Measurements from ENCODE around the gene WDR27. TPM values are rescaled to one million over a fixed set of nuclear protein-coding genes. Genes with fewer than 3 reads are reported as not detected.

The WDR27 gene
- total RNA-seq, 5 donors from 2014 or later (not counting 1 experiment from before 2014, with no cell fraction given), result 39.7 to 71.5 (median 52.5) TPM

DNA sequence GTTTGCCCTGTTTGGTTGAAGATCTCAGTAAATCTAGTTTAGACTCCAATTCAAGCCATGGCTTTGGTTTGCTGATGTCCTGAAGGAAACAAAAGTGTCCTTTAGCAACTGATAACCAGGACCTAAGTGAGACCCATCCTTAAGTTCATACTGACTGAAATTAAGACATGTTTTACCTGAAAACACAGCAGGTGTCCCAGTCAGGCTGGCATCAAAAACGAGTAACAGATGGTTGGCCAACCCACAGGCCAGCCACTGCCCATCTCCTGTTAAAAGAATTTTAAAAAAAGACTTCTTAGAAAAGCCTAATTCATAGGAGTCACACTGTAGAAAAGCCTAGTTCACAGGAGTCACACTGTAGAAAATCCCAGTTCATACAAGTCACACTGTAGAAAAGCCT, 58.3 kb downstream of the WDR27 start:
- WGBS (ENCODE audit: insufficient coverage), result 60% methylated on average over 1 of the region's 1 CpG
- no peaks in the 10 kb centered on the region for H3K4me1 Mint-ChIP-seq
- H3K27me3 Mint-ChIP-seq, result no peaks in the 10 kb centered on the region
- Histone ChIP-seq H3K4me3 (ENCODE audit: control insufficient read depth in 1 of 2, extremely low read depth in 1 of 2, low read length in 1 of 2) (no peak overlapping the region), H3K27me3 (replicated peaks in 1 of 2; ENCODE audit: control insufficient read depth in 2 of 2, extremely low read depth in 1 of 2, insufficient read depth in 2 of 2, low read length in 1 of 2) (no peaks in the 10 kb centered on the region), H3K9me3 (no peaks in the 10 kb centered on the region), H3K4me1 (ENCODE audit: control insufficient read depth in 1 of 2, extremely low read depth in 1 of 2, insufficient read depth in 2 of 2, low read length in 2 of 2) (no peaks in the 10 kb centered on the region), H3K36me3 (ENCODE audit: control insufficient read depth in 2 of 2, extremely low read depth in 1 of 2, insufficient read depth in 1 of 2, low read length in 1 of 2) (no peaks in the 10 kb centered on the region), H3K27ac (ENCODE audit: low read length) (no peak overlapping the region)
- no peak for DNase-seq
- no peak overlapping the region for H3K27ac Mint-ChIP-seq
- no peaks in the 10 kb centered on the region for H3K9me3 Mint-ChIP-seq
- no peak overlapping the region for H3K4me3 Mint-ChIP-seq
- POLR2A ChIA-PET, result no interaction called here
- CTCF ChIA-PET, result no interaction called here
- no peak for ATAC-seq (replicated peaks in 1 of 4)
- H3K36me3 Mint-ChIP-seq, result peaks cover 7% of the 10 kb centered on the region

DNA sequence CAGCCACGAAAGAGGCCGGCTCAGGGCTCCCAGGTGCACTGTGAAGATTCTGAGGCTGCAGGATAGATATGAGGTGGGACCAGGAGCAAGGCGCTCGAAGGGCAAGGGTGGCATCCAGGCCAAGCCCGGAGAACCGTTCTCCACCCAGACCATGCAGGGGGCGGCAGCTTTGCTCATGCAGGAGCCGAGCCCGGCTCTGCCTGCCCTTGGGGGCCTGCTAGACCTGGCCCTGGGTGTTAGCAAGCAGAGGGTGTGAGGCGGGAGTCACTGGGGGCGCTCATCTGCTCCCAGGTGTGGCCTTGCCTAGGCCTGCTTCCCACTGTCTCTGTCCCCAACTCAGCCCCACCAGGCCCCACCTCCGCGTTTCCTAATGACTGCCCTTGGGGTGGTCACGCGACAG, 59.4 kb downstream of the WDR27 start:
- H3K36me3 ChIP-seq (ENCODE audit: control insufficient read depth in 2 of 2, extremely low read depth in 1 of 2, insufficient read depth in 1 of 2, low read length in 1 of 2), result no peaks in the 10 kb centered on the region
- POLR2A ChIA-PET, result no interaction called here
- ATAC-seq (replicated peaks in 1 of 4) (no peak), DNase-seq (no peak)
- H3K9me3 ChIP-seq, result no peaks in the 10 kb centered on the region
- peaks cover 10% of the 10 kb centered on the region for H3K36me3 Mint-ChIP-seq
- no peaks in the 10 kb centered on the region for H3K4me1 Mint-ChIP-seq
- WGBS (ENCODE audit: insufficient coverage), result 100% methylated on average over 6 of the region's 15 CpGs
- no peaks in the 10 kb centered on the region for H3K27me3 ChIP-seq (replicated peaks in 1 of 2; ENCODE audit: control insufficient read depth in 2 of 2, extremely low read depth in 1 of 2, insufficient read depth in 2 of 2, low read length in 1 of 2)
- H3K4me3 Mint-ChIP-seq, result no peak overlapping the region
- no peak overlapping the region for H3K27ac ChIP-seq (ENCODE audit: low read length)
- H3K9me3 Mint-ChIP-seq, result no peaks in the 10 kb centered on the region
- H3K27me3 Mint-ChIP-seq, result no peaks in the 10 kb centered on the region
- CTCF ChIA-PET, result no interaction called here
- no peak overlapping the region for H3K27ac Mint-ChIP-seq
- H3K4me3 ChIP-seq (ENCODE audit: control insufficient read depth in 1 of 2, extremely low read depth in 1 of 2, low read length in 1 of 2), result no peak overlapping the region
- H3K4me1 ChIP-seq (ENCODE audit: control insufficient read depth in 1 of 2, extremely low read depth in 1 of 2, insufficient read depth in 2 of 2, low read length in 2 of 2), result no peaks in the 10 kb centered on the region

DNA sequence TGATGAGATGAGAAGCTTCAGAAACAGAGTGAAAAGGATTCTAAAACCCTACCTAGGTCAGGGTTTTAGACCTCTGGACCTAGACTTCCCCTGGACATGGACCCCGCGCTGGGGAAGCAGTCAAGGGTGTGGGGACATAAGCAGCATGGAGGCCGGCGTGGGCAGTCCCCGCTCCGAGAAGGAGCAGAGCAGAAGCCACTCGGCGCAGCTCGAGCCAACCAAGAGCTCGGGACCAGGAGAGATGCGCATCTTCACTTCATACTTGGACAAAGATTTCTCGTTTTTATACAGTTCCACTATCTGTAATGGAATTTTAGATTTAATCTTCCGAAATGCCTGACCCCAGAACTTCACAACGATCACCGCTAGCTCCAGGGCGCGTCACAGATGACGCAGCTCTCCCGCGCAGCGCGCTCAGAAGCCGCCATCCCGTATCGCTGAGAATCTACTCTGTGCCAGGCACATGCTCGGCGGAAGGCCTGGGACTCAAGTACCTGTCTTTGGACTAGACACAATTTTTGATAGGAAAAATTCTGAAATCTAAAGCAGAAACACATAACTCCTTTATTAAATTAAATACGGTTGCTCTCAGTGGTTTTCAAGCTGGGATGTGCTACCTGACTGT, 60.3 kb downstream of the WDR27 start:
- ATAC-seq (replicated peaks in 1 of 4) (no peak), DNase-seq (no peak)
- H3K27ac ChIP-seq (ENCODE audit: low read length), result no peak overlapping the region
- H3K9me3 ChIP-seq, result no peaks in the 10 kb centered on the region
- Mint-ChIP-seq H3K4me1 (no peaks in the 10 kb centered on the region), H3K9me3 (no peaks in the 10 kb centered on the region), H3K27me3 (no peaks in the 10 kb centered on the region), H3K36me3 (peaks cover 17% of the 10 kb centered on the region), H3K4me3 (no peak overlapping the region), H3K27ac (no peak overlapping the region)
- 98% methylated on average over 25 of the region's 28 CpGs for WGBS (ENCODE audit: insufficient coverage)
- no peak overlapping the region for H3K4me3 ChIP-seq (ENCODE audit: control insufficient read depth in 1 of 2, extremely low read depth in 1 of 2, low read length in 1 of 2)
- ChIA-PET POLR2A (no interaction called here), CTCF (no interaction called here)
- no peaks in the 10 kb centered on the region for H3K36me3 ChIP-seq (ENCODE audit: control insufficient read depth in 2 of 2, extremely low read depth in 1 of 2, insufficient read depth in 1 of 2, low read length in 1 of 2)
- no peaks in the 10 kb centered on the region for H3K4me1 ChIP-seq (ENCODE audit: control insufficient read depth in 1 of 2, extremely low read depth in 1 of 2, insufficient read depth in 2 of 2, low read length in 2 of 2)
- H3K27me3 ChIP-seq (replicated peaks in 1 of 2; ENCODE audit: control insufficient read depth in 2 of 2, extremely low read depth in 1 of 2, insufficient read depth in 2 of 2, low read length in 1 of 2), result no peaks in the 10 kb centered on the region

DNA sequence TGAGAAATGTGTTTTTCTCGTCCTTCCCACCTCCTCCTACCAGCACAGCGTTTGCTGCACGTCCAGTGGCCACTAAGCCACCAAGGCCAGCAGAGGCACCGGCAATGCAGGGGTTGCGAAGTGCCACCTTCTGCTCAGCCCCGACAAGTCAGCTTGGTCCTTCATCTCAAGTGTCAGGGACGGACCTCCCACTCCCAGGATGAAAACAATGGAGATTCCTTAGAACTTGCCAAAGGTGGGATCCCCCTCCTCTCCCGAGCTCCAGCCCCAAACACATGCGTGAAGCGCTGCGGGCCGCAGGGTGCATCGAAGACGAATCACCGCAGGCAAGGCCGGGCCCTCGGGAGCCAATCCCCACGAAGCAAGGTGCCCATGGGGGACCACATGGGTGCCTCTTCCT, 60.8 kb downstream of the WDR27 start:
- ATAC-seq (replicated peaks in 1 of 4) (no peak), DNase-seq (no peak)
- POLR2A ChIA-PET, result no interaction called here
- Histone ChIP-seq H3K9me3 (no peaks in the 10 kb centered on the region), H3K27me3 (replicated peaks in 1 of 2; ENCODE audit: control insufficient read depth in 2 of 2, extremely low read depth in 1 of 2, insufficient read depth in 2 of 2, low read length in 1 of 2) (no peaks in the 10 kb centered on the region), H3K36me3 (ENCODE audit: control insufficient read depth in 2 of 2, extremely low read depth in 1 of 2, insufficient read depth in 1 of 2, low read length in 1 of 2) (no peaks in the 10 kb centered on the region), H3K27ac (ENCODE audit: low read length) (no peak overlapping the region), H3K4me3 (ENCODE audit: control insufficient read depth in 1 of 2, extremely low read depth in 1 of 2, low read length in 1 of 2) (no peak overlapping the region), H3K4me1 (ENCODE audit: control insufficient read depth in 1 of 2, extremely low read depth in 1 of 2, insufficient read depth in 2 of 2, low read length in 2 of 2) (no peaks in the 10 kb centered on the region)
- no peak overlapping the region for H3K4me3 Mint-ChIP-seq
- H3K4me1 Mint-ChIP-seq, result no peaks in the 10 kb centered on the region
- no peaks in the 10 kb centered on the region for H3K27me3 Mint-ChIP-seq
- 94% methylated on average over 17 of the region's 18 CpGs for WGBS (ENCODE audit: insufficient coverage)
- no peaks in the 10 kb centered on the region for H3K9me3 Mint-ChIP-seq
- CTCF ChIA-PET, result no interaction called here
- peaks cover 17% of the 10 kb centered on the region for H3K36me3 Mint-ChIP-seq
- H3K27ac Mint-ChIP-seq, result no peak overlapping the region

DNA sequence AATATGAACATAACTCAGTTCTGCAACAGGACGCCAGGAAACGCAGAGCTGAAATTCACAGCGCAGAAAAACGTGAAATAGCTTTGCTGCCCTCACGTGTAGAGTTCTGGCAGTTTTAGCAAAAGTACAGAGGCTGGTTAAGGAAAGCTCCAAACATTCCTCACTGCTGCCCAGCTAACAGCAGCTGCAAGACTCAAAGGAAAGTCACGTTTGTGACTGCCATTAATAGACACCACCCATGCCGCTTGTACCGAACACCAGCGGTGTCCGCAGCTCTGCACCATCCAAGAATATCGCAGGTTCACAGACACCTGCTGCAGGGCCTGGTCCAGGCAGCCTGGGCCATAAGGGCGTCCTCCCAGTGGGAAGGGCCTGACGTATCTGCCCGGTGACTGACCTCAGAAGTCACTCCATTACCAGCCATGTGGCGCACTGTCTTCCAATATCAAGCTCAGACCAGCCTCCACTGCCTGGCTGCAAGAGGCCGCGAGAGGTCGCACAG, 61.4 kb downstream of the WDR27 start:
- ChIA-PET CTCF (no interaction called here), POLR2A (no interaction called here)
- no peak overlapping the region for H3K4me3 ChIP-seq (ENCODE audit: control insufficient read depth in 1 of 2, extremely low read depth in 1 of 2, low read length in 1 of 2)
- H3K9me3 ChIP-seq, result no peaks in the 10 kb centered on the region
- WGBS (ENCODE audit: insufficient coverage), result 88% methylated on average over 14 of the region's 18 CpGs
- ATAC-seq (replicated peaks in 1 of 4) (no peak), DNase-seq (no peak)
- peaks cover 20% of the 10 kb centered on the region for H3K36me3 Mint-ChIP-seq
- no peak overlapping the region for H3K27ac Mint-ChIP-seq
- no peaks in the 10 kb centered on the region for H3K27me3 ChIP-seq (replicated peaks in 1 of 2; ENCODE audit: control insufficient read depth in 2 of 2, extremely low read depth in 1 of 2, insufficient read depth in 2 of 2, low read length in 1 of 2)
- H3K27me3 Mint-ChIP-seq, result no peaks in the 10 kb centered on the region
- no peaks in the 10 kb centered on the region for H3K4me1 ChIP-seq (ENCODE audit: control insufficient read depth in 1 of 2, extremely low read depth in 1 of 2, insufficient read depth in 2 of 2, low read length in 2 of 2)
- H3K4me3 Mint-ChIP-seq, result no peak overlapping the region
- no peaks in the 10 kb centered on the region for H3K9me3 Mint-ChIP-seq
- no peak overlapping the region for H3K27ac ChIP-seq (ENCODE audit: low read length)
- no peaks in the 10 kb centered on the region for H3K36me3 ChIP-seq (ENCODE audit: control insufficient read depth in 2 of 2, extremely low read depth in 1 of 2, insufficient read depth in 1 of 2, low read length in 1 of 2)
- H3K4me1 Mint-ChIP-seq, result no peaks in the 10 kb centered on the region

DNA sequence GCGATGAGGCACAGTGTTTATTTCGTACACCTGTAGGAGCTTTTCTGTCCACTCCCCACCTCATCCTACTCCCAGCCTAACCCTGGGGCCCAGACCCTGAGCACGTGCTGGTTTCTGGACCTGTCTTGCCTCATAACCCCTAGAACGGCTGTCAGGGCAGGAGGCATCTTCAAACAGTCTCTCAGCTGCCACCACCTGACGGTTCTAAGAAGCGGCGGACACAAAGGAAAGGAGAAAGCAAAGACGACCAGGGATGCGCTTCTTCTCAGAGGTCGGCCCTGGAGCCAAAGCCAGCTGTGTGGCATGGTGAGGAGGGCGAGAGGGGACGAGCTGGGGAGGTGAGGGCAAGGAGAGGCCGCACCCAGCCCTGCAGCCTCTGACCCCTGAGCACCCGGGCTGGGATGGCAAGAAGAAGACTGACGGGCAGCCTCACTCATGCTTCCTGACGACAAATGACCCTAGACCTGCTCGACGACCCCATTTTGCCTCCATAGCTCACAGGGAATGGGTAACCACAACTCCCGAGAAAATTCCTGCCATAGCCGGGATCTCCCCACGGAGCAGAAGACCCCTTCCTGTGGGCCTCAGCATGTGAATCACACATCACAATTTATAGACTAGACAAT, 62.1 kb downstream of the WDR27 start:
- ATAC-seq (replicated peaks in 1 of 4) (no peak), DNase-seq (no peak)
- no peaks in the 10 kb centered on the region for H3K27me3 Mint-ChIP-seq
- Histone ChIP-seq H3K36me3 (ENCODE audit: control insufficient read depth in 2 of 2, extremely low read depth in 1 of 2, insufficient read depth in 1 of 2, low read length in 1 of 2) (no peaks in the 10 kb centered on the region), H3K4me1 (ENCODE audit: control insufficient read depth in 1 of 2, extremely low read depth in 1 of 2, insufficient read depth in 2 of 2, low read length in 2 of 2) (no peaks in the 10 kb centered on the region), H3K27me3 (replicated peaks in 1 of 2; ENCODE audit: control insufficient read depth in 2 of 2, extremely low read depth in 1 of 2, insufficient read depth in 2 of 2, low read length in 1 of 2) (no peaks in the 10 kb centered on the region), H3K4me3 (ENCODE audit: control insufficient read depth in 1 of 2, extremely low read depth in 1 of 2, low read length in 1 of 2) (no peak overlapping the region), H3K9me3 (no peaks in the 10 kb centered on the region), H3K27ac (ENCODE audit: low read length) (no peak overlapping the region)
- ChIA-PET CTCF (no interaction called here), POLR2A (no interaction called here)
- peaks cover 21% of the 10 kb centered on the region for H3K36me3 Mint-ChIP-seq
- H3K4me1 Mint-ChIP-seq, result no peaks in the 10 kb centered on the region
- H3K9me3 Mint-ChIP-seq, result no peaks in the 10 kb centered on the region
- no peak overlapping the region for H3K27ac Mint-ChIP-seq
- WGBS (ENCODE audit: insufficient coverage), result 71% methylated on average over 9 of the region's 21 CpGs
- H3K4me3 Mint-ChIP-seq, result no peak overlapping the region
